Endothelial cell of umbilical vein (primary cell): ENCODE measurements around the gene ARGLU1. TPM values are rescaled to one million over a fixed set of nuclear protein-coding genes. Genes with fewer than 3 reads are reported as not detected.

Experiments
- BruUV-seq: library from RNA; stranded (reverse); fragments of 400-500 nt; replicated peaks from 2 replicates; lab custom pipeline; 2021; lab: Mats Ljungman, UMichigan
- CTCF ChIA-PET: fragments of 300-600, 350-600 bp; sonication (Branson Sonifier 250); formaldehyde crosslinking; loops from one replicate; lab custom pipeline; 2021; ENCODE audit warnings: antibody characterized with exemption, inconsistent platforms; lab: Charles Lee
- POLR2A ChIA-PET: fragments of 300-600, 350-600 bp; sonication (Branson Sonifier 250); formaldehyde crosslinking; loops from one replicate; lab custom pipeline; 2021; ENCODE audit warnings: antibody characterized with exemption, inconsistent platforms; lab: Charles Lee
- DNase-seq: peaks from one replicate; pipeline ENCODE4 v3.0.0-alpha.2; 2011; ENCODE audit warnings: low read depth, low spot score
- FAIRE-seq: peaks from 2 replicates; lab custom pipeline; 2011; peaks lifted over from hg19 to GRCh38; lab: Jason Lieb, UNC
- H2AFZ ChIP-seq: 2 replicates; pipeline ENCODE4 v1.6.0; 2012; ENCODE audit warnings: low read depth, low read length, control low read depth, inconsistent platforms
- H3K27ac ChIP-seq: 2 replicates; pipeline ENCODE4 v1.5.1; 2011; ENCODE audit warnings: low read depth, mild to moderate bottlenecking, control low read depth, low read length, moderate library complexity; ENCODE audit not compliant: insufficient read depth
- H3K27me3 ChIP-seq, 2 experiments: 2 replicates each; pipeline versions ENCODE4 v1.6.0 to v1.6.1; 2011; ENCODE audit warnings: low read length in 2 of 2, mixed read lengths in 1 of 2; ENCODE audit not compliant: control insufficient read depth in 2 of 2, insufficient read depth in 2 of 2
- H3K36me3 ChIP-seq, 2 experiments: 2 replicates in 1 of 2; 3 replicates in 1 of 2; pipeline ENCODE4 v1.5.1; 2011; ENCODE audit warnings: low read length in 2 of 2, mild to moderate bottlenecking in 1 of 2, moderate library complexity in 1 of 2; ENCODE audit not compliant: control insufficient read depth in 2 of 2, insufficient read depth in 2 of 2; ENCODE audit errors: extremely low read depth in 1 of 2
- H3K4me1 ChIP-seq: 3 replicates; pipeline ENCODE4 v1.5.1; 2011; ENCODE audit warnings: mild to moderate bottlenecking, low read length; ENCODE audit not compliant: control insufficient read depth, insufficient read depth; ENCODE audit errors: extremely low read depth
- H3K4me2 ChIP-seq: 2 replicates; pipeline ENCODE4 v1.6.1; 2011; ENCODE audit warnings: low read length, control low read depth, mixed read lengths; ENCODE audit not compliant: insufficient read depth
- H3K4me3 ChIP-seq, 3 experiments: fragments of 200-600 bp in 1 of 3; sonication (generic), shearing (Covaris generic) in 1 of 3; replicated peaks in 1 of 3; 2 replicates each; pipeline ENCODE4 v1.5.1; 2011 to 2016; ENCODE audit warnings: control low read depth in 3 of 3, low read length in 3 of 3, mild to moderate bottlenecking in 2 of 3, inconsistent platforms in 1 of 3, low read depth in 1 of 3, moderate library complexity in 1 of 3; ENCODE audit not compliant: insufficient read depth in 1 of 3
- H3K79me2 ChIP-seq: 2 replicates; pipeline ENCODE4 v1.6.0; 2012; ENCODE audit warnings: low read length, inconsistent platforms; ENCODE audit not compliant: control insufficient read depth, insufficient read depth
- H3K9ac ChIP-seq: replicated peaks from 2 replicates; pipeline ENCODE3; 2011; ENCODE audit warnings: low read length, control low read depth; ENCODE audit not compliant: insufficient read depth; ENCODE audit errors: extremely low read depth
- H3K9me1 ChIP-seq: replicated peaks from 3 replicates; pipeline ENCODE4 v1.6.0; 2011; ENCODE audit warnings: mild to moderate bottlenecking, low read length; ENCODE audit not compliant: control insufficient read depth, insufficient read depth; ENCODE audit errors: extremely low read depth
- H3K9me3 ChIP-seq: replicated peaks from 2 replicates; pipeline ENCODE4 v1.5.1; 2012; ENCODE audit warnings: low read length, inconsistent platforms; ENCODE audit not compliant: control insufficient read depth, insufficient read depth
- H4K20me1 ChIP-seq: replicated peaks from 2 replicates; pipeline ENCODE3; 2011; ENCODE audit warnings: mild to moderate bottlenecking, low read length; ENCODE audit not compliant: control insufficient read depth, insufficient read depth; ENCODE audit errors: extremely low read depth
- CTCF ChIP-seq, 2 donors: IDR thresholded peaks; 1 replicate in 1 of 2; 2 replicates in 1 of 2; pipeline ENCODE4 v1.5.1; 2011; ENCODE audit warnings: low read length in 2 of 2, mild to moderate bottlenecking in 2 of 2, moderate library complexity in 2 of 2, control low read depth in 1 of 2, inconsistent platforms in 1 of 2, low read depth in 1 of 2; ENCODE audit not compliant: insufficient read depth in 1 of 2; ENCODE audit errors: extremely low read depth in 1 of 2
- EZH2 ChIP-seq: IDR thresholded peaks from 2 replicates; pipeline ENCODE4 v1.6.1; 2012; ENCODE audit warnings: borderline replicate concordance, low read depth, mild to moderate bottlenecking, moderate library complexity, low read length, inconsistent platforms; ENCODE audit not compliant: severe bottlenecking
- FOS ChIP-seq: IDR thresholded peaks from 2 replicates; pipeline ENCODE4 v1.6.1; 2011; ENCODE audit warnings: mild to moderate bottlenecking, low read length, moderate library complexity, borderline replicate concordance; ENCODE audit not compliant: insufficient read depth
- GATA2 ChIP-seq: IDR thresholded peaks from 2 replicates; pipeline ENCODE4 v1.7.0; 2011; ENCODE audit warnings: low read depth, mild to moderate bottlenecking, moderate library complexity, mixed read lengths, low read length; ENCODE audit not compliant: insufficient read length, insufficient read depth
- JUN ChIP-seq: IDR thresholded peaks from 2 replicates; pipeline ENCODE4 v1.6.1; 2011; ENCODE audit warnings: borderline replicate concordance, low read depth; ENCODE audit not compliant: insufficient read length, insufficient read depth
- MAX ChIP-seq: IDR thresholded peaks from 2 replicates; pipeline ENCODE4 v1.6.1; 2011; ENCODE audit not compliant: insufficient read depth, insufficient read length
- MYC ChIP-seq: IDR thresholded peaks from one replicate; pipeline ENCODE4 v1.6.1; 2011; ENCODE audit warnings: mild to moderate bottlenecking, low read depth, low read length
- POLR2A ChIP-seq: IDR thresholded peaks from 2 replicates; pipeline ENCODE4 v1.6.1; 2012; ENCODE audit warnings: low read depth, mild to moderate bottlenecking, control low read depth, low read length
- POLR2AphosphoS5 ChIP-seq: IDR thresholded peaks from 2 replicates; pipeline ENCODE4 v1.6.1; 2012; ENCODE audit warnings: low read depth, mild to moderate bottlenecking, control low read depth, low read length, moderate library complexity; ENCODE audit not compliant: insufficient read depth
- dilution Hi-C: fragments of 300-500 bp; cut with MboI; formaldehyde crosslinking; loops from one replicate; pipeline ENCODE4 v1.15.0; 2019; ENCODE audit warnings: low sequenced_read_pairs; ENCODE audit not compliant: extremely low pct_ligation_motif_present
- intact Hi-C: fragments of 100-400 bp; cut with micrococcal nuclease; formaldehyde crosslinking; loops from one replicate; pipeline ENCODE4 v1.10.0; 2022
- polyA plus RNA-seq, 4 experiments: library from polyadenylated mRNA; depleted of rRNA in 3 of 4; stranded (reverse) in 3 of 4; unstranded in 1 of 4; fragments of >200 nt; gene quantifications; 2 replicates each; pipeline versions ENCODE4 v1.2.1 to v1.2.3, GENCODE V29; 2011 to 2012; ENCODE audit warnings: missing spikeins in 1 of 4
- total RNA-seq: library from RNA; stranded (reverse); gene quantifications from 2 replicates; pipeline ENCODE4 v1.2.3, GENCODE V29; 2021

Gene ARGLU1
- total and polyA plus RNA-seq, 2 donors (not counting 3 experiments of a cell fraction or from before 2014, with no cell fraction given): 44.4 to 111 TPM

GRCh38 chr13:106527826-106528225 is 40.1 kb downstream of the ARGLU1 start:
- Histone ChIP-seq H3K36me3 (peaks cover 0 to 3% of the 10 kb centered on the region in 2 experiments), H3K4me1 (peaks cover 33% of the 10 kb centered on the region), H3K4me2 (no peak overlapping the region), H3K79me2 (peaks cover 61% of the 10 kb centered on the region), H3K9me3 (no peaks in the 10 kb centered on the region), H2AFZ (no peak overlapping the region), H3K9ac (no peak overlapping the region), H4K20me1 (peaks cover 2% of the 10 kb centered on the region), H3K27ac (no peak overlapping the region), H3K9me1 (no peaks in the 10 kb centered on the region), H3K27me3 (no peaks in the 10 kb centered on the region), H3K4me3 (no peak overlapping the region)
- intact Hi-C loops (no loop called here), dilution Hi-C loops (no loop called here)
- POLR2A ChIA-PET: interaction anchor here (0.8 kb wide), 1 partner anchor 391 kb away, joined by 3 read pairs; no protein-coding TSS in a partner anchor
- TF ChIP-seq POLR2AphosphoS5 (no peak), MAX (no peak), EZH2 (no peak)
- DNase-seq: no peak
- BruUV-seq: no TSS peak
- CTCF ChIA-PET: interaction anchor here (0.9 to 1.1 kb wide), 3 partner anchors 32 to 1117 kb away, joined by 3 to 4 read pairs (median 3); no protein-coding TSS in a partner anchor
- no peak for FAIRE-seq

- H3K27me3 ChIP-seq: no peaks in the 10 kb centered on the region
- peaks cover 2% of the 10 kb centered on the region for H4K20me1 ChIP-seq
- H3K79me2 ChIP-seq: peaks cover 59% of the 10 kb centered on the region
- no peaks in the 10 kb centered on the region for H3K9me3 ChIP-seq
- FAIRE-seq: no peak
- H3K9me1 ChIP-seq: no peaks in the 10 kb centered on the region
- dilution Hi-C loops: no loop called here
- no peak overlapping the region for H3K4me2 ChIP-seq
- intact Hi-C loops: no loop called here
- ChIA-PET CTCF (interaction anchor here (0.9 to 1.1 kb wide), 2 partner anchors 31 to 1117 kb away, joined by 3 to 4 read pairs; no protein-coding TSS in a partner anchor), POLR2A (interaction anchor here (0.8 kb wide), 1 partner anchor 392 kb away, joined by 3 read pairs; no protein-coding TSS in a partner anchor)
- no peak overlapping the region for H3K9ac ChIP-seq
- TF ChIP-seq GATA2 (no peak), MAX (no peak), POLR2A (no peak), MYC (no peak), FOS (no peak), EZH2 (no peak), JUN (no peak), POLR2AphosphoS5 (no peak), CTCF (IDR thresholded peaks at IDR 0.05; ENCODE audit: extremely low read depth in 1 of 2, insufficient read depth in 1 of 2, low read depth in 1 of 2, low read length in 2 of 2) (no peak)
- H3K4me1 ChIP-seq: peaks cover 34% of the 10 kb centered on the region
- no peak overlapping the region for H3K27ac ChIP-seq
- no peak for DNase-seq
- no peak overlapping the region for H2AFZ ChIP-seq
- H3K36me3 ChIP-seq: peaks cover 0 to 3% of the 10 kb centered on the region in 2 experiments
- BruUV-seq: no TSS peak
- H3K4me3 ChIP-seq: no peak overlapping the region
Observed at GRCh38 chr13:106527445-106527801, 40.5 kb downstream of the ARGLU1 start.
